ENCODE results near the gene SYNJ2.
A peak's percentile ranks its signal among the peaks of the same experiment; 100 is the strongest.

SYNJ2 gene

GRCh38 chr6:158085261-158086053, 103.8 kb downstream of the SYNJ2 start:
- DNase-seq, result no peak

GRCh38 chr6:158086054-158086503, 104.4 kb downstream of the SYNJ2 start:
- no peak for DNase-seq

GRCh38 chr6:158086504-158087223, 105.0 kb downstream of the SYNJ2 start:
- DNase-seq, result peak; percentile 52 to 59

- DNase-seq, result no peak
Observed at GRCh38 chr6:158087224-158087867, 105.7 kb downstream of the SYNJ2 start.

DNA sequence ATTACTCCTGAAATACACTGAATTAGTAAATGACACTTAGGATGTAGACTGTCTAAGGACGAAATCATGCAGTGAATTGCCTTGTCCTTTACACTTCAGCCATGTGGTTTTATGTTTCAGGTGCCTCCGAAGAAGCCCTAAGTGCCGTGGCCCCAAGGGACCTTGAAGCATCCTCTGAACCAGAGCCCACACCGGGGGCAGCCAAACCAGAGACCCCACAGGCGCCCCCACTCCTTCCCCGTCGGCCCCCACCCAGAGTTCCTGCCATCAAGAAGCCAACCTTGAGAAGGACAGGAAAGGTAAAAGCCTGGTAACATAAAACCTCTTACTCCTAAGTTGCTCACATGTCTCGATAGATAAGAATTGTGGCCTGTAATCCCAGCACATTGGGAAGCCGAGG, 111.1 kb downstream of the SYNJ2 start:
- no peak for DNase-seq

DNA sequence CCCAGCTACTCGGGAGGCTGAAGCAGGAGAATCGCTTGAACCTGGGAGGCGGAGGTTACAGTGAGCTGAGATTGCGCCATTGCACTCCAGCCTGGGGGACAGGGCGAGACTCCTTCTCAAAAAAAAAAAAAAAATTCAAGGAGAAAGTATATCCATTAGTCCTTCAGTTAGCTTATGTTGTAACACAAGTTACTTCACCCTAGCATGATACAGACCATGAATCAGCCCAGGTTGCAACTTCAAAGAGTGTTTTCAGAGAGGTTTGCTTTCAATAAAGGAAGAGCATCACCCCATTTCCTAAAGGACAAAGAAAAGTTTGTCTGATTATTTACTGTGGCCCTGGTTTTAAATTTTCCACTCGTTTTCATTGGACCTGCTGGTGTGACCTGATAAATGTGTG, 113.4 kb downstream of the SYNJ2 start:
- DNase-seq, result no peak

- no peak for DNase-seq
Observed at GRCh38 chr6:158095671-158096070, 114.0 kb downstream of the SYNJ2 start.

- DNase-seq, result no peak
Observed at GRCh38 chr6:158103228-158103627, 121.6 kb downstream of the SYNJ2 start.

GRCh38 chr6:158104696-158105095, 123.0 kb downstream of the SYNJ2 start:
- no peak for DNase-seq

DNA sequence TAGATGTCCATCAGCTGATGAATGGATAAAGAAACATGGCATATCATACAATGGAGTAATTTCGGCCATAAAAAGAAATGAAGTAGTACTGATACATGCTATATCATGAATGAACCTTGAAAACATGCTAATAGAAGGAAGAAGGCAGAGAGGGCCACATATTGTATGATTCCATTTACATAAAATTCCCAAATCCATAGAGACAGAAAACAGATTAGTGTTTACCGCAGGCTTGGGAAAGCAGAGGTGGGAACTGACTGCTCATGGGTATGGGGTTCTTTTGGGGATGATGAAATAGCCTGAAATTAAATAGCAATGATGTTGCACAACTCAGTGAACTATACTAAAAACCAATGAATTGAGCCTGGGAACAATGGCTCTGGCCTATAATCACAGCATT, 128.1 kb downstream of the SYNJ2 start:
- DNase-seq, result no peak

DNA sequence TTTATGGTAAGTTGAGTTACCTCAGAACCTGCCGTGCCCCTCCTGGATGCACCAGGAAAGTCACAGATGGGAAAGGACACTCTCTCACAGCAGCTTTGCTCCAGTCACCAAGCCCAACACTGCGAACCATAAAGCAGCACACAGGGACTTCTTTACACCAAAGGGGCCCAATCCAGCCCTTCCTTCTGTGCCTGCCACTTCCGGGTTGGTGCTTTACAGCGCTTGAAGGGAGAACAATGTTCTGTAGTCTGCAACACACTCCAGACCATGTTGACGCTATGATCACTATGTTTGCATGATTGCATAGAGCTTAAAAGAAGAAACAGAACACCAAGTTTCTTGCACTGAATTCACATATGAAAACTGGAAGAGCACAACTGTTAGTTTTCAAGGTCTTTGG, 129.3 kb downstream of the SYNJ2 start:
- no peak for DNase-seq

GRCh38 chr6:158111987-158112386, 130.3 kb downstream of the SYNJ2 start:
- no peak for DNase-seq

DNA sequence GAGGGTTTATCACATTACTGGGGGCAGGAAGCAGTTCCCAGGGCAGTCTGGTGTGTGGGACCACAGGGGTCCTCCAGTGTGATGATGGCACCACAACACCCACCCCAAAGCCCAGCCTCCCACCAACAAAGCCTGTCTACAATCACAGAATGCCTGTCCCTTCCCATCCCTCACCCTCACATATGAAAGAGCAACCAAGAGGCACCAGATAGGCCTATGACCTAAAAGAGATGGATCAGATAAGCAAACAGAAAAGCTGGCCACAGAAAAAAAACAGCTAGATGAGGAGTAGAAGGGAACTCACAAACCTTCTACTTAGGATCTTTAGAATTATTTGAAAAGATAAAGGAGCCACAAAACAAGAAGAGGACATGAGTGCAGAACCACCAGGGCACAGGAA, 132.1 kb downstream of the SYNJ2 start:
- DNase-seq, result no peak

DNA sequence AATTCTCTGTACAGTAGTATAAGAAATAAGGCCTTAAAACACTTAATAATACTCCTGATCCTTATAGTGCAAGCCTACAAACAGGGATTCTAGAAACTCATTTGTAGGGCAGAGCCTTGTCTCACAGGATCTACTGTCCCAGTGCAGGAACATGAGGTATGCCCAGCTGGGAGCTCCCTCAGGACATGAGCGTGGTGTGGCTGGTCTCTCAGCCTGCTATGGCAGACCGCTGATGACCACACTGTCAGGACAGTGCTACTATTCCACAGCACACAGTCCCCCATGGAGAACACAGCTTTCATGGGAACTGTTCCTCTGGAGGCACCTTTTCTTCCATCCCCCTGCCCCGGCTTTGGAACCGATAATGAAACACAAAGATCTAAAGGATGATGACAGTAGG, 133.4 kb downstream of the SYNJ2 start:
- DNase-seq, result no peak

- DNase-seq, result no peak
Observed at GRCh38 chr6:158115508-158115907, 133.8 kb downstream of the SYNJ2 start.

- DNase-seq, result no peak
Observed at GRCh38 chr6:158118886-158119285, 137.2 kb downstream of the SYNJ2 start.

GRCh38 chr6:158121335-158121734, 139.7 kb downstream of the SYNJ2 start:
- DNase-seq, result peak in 1 of 2 donors; percentile 20

DNA sequence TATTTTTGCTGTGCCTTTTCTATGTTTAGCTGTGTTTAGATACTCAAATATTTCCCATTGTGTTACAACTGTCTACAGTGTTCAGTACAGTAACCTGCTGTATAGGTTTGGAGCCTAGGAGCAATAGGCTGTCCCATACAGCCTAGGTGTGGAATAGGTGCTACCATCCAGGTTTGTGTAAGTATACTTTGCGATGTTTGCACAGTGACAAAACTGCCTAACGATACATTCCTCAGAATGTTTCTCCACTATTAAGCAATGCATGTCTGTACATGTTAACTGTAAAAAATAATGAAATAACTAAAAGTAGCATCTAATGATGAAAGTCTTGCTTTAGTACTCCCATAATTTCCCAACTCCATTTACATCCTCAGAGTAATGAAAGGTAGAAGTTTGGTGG, 140.4 kb downstream of the SYNJ2 start:
- DNase-seq, result no peak

GRCh38 chr6:158124288-158124687, 142.6 kb downstream of the SYNJ2 start:
- no peak for DNase-seq

GRCh38 chr6:158125271-158125670, 143.6 kb downstream of the SYNJ2 start:
- DNase-seq, result no peak

DNA sequence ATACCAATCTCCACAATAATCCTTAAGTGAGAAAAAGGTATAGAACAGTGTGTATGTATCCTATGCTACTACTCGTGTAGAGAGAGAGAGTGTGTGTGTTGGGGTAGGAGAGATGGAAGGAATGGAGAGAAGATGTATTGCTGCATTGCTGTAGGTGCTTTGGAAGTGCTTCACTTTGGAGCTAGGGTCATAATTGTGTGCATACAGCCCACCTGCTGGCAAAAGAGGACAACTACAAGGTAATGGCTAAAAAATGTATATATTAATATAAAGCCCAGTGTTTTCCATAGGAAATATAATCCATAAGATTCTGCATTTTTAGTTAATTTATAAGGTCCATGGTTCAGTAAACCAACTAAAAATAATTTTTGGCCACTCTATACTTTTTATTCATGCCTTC, 150.3 kb downstream of the SYNJ2 start:
- DNase-seq, result peak; percentile 14 to 34

DNA sequence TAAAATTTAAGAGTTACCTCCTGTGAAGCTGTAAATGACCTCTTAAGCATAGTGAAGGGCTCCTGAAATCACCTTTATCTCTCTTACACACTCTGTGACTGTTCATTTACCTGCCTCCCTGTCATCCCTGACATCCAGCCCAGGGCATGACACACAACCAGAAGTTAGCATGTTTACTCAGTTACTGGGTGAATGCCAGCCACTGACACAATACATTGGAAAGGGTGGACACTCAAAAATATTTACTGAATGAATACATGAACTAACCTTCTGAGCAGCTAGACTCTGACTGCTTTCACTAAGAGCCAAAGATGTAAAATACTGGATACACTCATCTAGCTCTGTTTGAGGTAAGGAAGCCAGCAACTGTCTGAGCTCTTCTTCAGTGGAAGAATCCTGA, 161.1 kb downstream of the SYNJ2 start:
- no peak for DNase-seq

DNA sequence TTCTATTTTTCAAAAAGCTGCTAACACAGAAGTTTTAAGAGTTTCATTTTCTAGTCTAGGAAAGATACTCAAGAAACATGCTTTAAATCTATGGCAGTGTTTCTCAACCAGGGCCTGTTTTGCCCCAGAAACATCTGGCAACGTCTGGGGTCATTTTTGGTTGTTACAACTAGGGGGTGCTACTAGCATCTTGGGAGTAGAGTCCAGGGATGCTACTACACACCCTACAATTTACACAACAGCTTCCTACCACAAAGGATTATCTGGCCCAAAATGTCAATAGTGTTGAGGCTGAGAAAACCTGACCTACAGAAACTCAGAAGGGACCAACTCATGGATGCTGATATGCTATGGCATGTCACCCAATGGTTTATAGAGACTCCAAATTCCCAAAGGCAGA, 162.0 kb downstream of the SYNJ2 start:
- DNase-seq, result peak; percentile 19 to 40

Measured in inflammatory macrophage (primary cell).